ENCODE measurements around the gene FAM222B. TPM values are rescaled to one million over a fixed set of nuclear protein-coding genes. Genes with fewer than 3 reads are reported as not detected.

Gene FAM222B
- total RNA-seq, 1 donor: 6.9 TPM

DNA sequence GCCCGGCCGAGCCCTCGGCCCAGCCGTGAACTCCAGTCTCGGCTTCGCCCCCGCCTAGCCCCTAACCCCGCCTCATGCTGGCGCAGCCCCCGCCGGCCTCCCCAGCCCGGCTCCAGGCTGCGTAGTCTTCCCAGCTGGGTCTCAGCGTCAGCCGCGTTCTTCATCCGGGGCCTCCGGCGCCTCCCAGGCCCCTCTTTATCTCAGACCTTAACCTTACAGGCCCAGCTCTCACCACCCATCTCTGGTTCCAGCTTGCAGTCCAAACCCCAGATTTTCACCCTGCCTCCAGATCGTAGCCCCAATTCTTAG lies 130.9 kb downstream of the FAM222B start, which contains the start of gene PROCA1:
Gene PROCA1, minus strand, starts transcription at position 166 of the 309 bp plus-strand sequence. CDS start 228 bp downstream, outside the sequence.
- TF ChIP-seq, protein P1, sequence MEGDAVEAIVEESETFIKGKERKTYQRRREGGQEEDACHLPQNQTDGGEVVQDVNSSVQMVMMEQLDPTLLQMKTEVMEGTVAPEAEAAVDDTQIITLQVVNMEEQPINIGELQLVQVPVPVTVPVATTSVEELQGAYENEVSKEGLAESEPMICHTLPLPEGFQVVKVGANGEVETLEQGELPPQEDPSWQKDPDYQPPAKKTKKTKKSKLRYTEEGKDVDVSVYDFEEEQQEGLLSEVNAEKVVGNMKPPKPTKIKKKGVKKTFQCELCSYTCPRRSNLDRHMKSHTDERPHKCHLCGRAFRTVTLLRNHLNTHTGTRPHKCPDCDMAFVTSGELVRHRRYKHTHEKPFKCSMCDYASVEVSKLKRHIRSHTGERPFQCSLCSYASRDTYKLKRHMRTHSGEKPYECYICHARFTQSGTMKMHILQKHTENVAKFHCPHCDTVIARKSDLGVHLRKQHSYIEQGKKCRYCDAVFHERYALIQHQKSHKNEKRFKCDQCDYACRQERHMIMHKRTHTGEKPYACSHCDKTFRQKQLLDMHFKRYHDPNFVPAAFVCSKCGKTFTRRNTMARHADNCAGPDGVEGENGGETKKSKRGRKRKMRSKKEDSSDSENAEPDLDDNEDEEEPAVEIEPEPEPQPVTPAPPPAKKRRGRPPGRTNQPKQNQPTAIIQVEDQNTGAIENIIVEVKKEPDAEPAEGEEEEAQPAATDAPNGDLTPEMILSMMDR (IDR thresholded peaks at IDR 0.05; ENCODE audit: insufficient read depth, low read depth, low read length): no peak
- H3K4me3 ChIP-seq (ENCODE audit: low read depth, low read length): peak within 1 kb of the TSS; percentile 51
- no peak for DNase-seq (ENCODE audit: low read depth)

DNA sequence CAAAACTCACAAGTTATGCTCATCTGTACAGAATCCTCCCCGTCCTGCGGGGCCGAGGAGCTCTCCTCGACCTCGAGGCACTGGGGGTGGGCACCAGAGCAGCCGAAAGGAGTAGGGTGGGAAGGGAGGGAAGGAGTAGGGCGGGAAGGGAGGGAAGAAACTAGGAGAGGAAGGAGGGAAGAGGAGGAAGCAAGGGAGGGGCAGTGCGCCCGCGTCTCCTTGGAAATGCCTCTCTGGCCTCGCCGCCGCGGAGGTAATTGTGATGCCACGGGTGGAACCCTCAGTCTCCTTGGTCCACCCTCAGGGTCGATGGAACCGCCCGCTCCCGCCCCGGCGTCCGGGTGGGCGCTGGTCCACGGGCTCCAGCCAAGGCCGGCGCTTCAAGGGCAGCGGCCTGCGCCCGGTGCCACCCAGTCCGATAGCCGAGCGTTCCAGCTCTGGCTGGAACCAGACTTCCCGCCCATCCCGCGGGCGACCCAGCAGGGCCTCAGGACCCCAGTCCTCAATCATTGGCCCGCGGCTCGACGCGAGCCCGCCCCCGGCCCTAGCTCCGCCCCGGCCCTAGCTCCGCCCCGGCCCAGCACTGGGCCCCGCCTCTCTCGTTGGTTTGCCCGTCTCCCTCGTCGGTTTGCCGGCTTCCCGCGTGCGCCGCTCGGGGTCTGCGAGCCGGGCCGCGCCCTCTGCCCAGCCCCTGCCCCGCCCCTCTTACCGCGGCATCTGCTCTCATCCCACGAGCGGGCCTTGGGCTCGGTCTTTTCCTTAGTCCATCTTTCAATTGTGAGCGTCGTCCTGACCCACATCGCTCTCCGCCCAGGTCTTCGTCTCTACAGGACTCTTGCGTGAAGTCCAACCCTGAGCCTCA lies 131.5 kb downstream of the FAM222B start:
- peak; percentile 90 for DNase-seq (ENCODE audit: low read depth)
- peak overlapping the region; percentile 51 for H3K4me3 ChIP-seq (ENCODE audit: low read depth, low read length)
- TF ChIP-seq, protein P1 (IDR thresholded peaks at IDR 0.05; ENCODE audit: insufficient read depth, low read depth, low read length): no peak

DNA sequence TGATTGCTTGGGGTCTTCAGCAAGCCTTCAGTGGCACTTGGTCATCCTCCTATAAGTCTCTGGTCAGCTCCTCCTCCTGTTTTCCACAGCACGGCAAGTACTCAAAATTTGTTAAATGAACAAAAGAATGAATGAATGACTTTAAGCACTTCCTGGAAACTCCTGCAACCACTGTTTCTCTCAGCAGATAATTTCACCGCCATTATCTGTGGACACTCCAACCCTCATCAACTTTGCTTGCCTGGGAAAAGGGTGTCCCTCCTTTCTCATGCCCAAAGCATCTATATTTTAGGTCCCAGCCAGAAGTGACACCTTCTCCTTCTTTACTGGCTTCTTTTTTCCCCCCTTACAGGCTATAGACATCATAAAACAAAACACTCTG lies 135.3 kb downstream of the FAM222B start:
- DNase-seq (ENCODE audit: low read depth): no peak

DNA sequence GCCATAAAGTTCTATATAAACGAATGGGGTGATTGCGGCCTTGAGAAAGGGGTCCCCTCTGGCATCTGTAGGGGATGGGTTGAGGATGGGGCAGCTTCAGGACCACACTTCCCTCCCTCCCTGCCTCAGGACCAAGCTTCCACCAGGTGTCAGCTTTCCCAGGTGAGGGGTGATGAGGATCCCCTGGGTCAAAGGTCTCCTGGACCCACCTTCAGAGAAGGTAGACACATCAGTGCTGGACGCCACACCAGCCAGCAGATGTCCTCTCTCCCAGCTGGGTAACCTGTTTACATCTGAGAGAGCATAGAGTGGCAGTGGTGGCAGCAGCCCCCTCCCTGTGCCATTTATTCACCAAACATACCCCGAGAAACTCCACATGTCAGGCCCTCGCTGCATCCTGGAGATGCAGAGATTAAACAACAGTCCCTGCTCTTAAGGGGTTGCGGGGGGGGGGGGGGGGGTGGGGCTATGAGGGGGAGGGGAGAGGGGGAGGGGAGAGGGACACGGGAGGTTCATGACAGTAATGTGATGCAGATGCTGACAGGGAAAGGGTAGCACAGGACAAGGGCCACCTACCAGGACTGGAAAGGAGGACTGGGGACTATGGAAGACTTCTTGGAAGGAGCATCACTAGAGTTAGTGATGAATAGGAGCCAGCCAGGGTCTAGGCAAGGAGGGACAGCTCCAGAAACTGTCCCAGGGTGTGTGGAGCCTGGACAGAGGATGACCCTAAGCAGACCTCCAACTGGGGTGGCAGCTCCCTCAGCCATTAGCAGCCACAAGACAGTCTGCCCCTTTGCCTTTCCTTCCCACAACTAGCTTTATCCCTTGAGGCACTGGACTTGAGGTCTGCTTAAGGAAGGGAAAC lies 135.9 kb downstream of the FAM222B start:
- TF ChIP-seq, protein P1 (IDR thresholded peaks at IDR 0.05; ENCODE audit: insufficient read depth, low read depth, low read length): no peak
- DNase-seq (ENCODE audit: low read depth): no peak
- no peak overlapping the region for H3K4me3 ChIP-seq (ENCODE audit: low read depth, low read length)

More for the DNA sequence above, 135.3 kb downstream of the FAM222B start:
- TF ChIP-seq, protein P1 (IDR thresholded peaks at IDR 0.05; ENCODE audit: insufficient read depth, low read depth, low read length): no peak
- no peak overlapping the region for H3K4me3 ChIP-seq (ENCODE audit: low read depth, low read length)

Small RNA genes within 50 kb of the gene (small RNA-seq; reads per million reads assigned to genes)
- gene RF00019 (not detected), gene SNORD42A (not detected), gene SNORD42B (0.66 reads per million), gene SNORD4A (not detected), gene SNORD4B (not detected)

Other genes starting within 250 kb of the FAM222B start
- gene SPAG5, start 243.8 kb downstream of the FAM222B start, total RNA-seq: 21.9 and 38.4 TPM in 2 replicates
- gene RSKR, start 228.6 kb downstream of the FAM222B start, total RNA-seq: 4.8 and 5.6 TPM in 2 replicates
- 143 and 176 TPM in 2 replicates for gene BLTP2, start 197.6 kb downstream of the FAM222B start, total RNA-seq
- 41.6 and 57.4 TPM in 2 replicates for gene SDF2, start 180.9 kb downstream of the FAM222B start, total RNA-seq
- gene SUPT6H, start 180.6 kb downstream of the FAM222B start, total RNA-seq: 52.2 and 54.4 TPM in 2 replicates
- gene PROCA1, start 130.9 kb downstream of the FAM222B start, total RNA-seq: under 0.01 and 1.6 TPM in 2 replicates
- 148 and 185 TPM in 2 replicates for gene RAB34, start 124.9 kb downstream of the FAM222B start, total RNA-seq
- 336 and 532 TPM in 2 replicates for gene RPL23A, start 122.8 kb downstream of the FAM222B start, total RNA-seq
- gene TLCD1, start 116.6 kb downstream of the FAM222B start, total RNA-seq: 6.1 and 8.2 TPM in 2 replicates
- gene NEK8, start 114.0 kb downstream of the FAM222B start, total RNA-seq: 2.2 and 7.4 TPM in 2 replicates
- 37.7 and 64.8 TPM in 2 replicates for gene TRAF4, start 98.8 kb downstream of the FAM222B start, total RNA-seq
- 29.6 and 39.3 TPM in 2 replicates for gene ERAL1, start 12.2 kb upstream of the FAM222B start, total RNA-seq
- gene FLOT2, start 54.9 kb upstream of the FAM222B start, total RNA-seq: 39.6 and 43.6 TPM in 2 replicates
- gene DHRS13, start 60.3 kb upstream of the FAM222B start, total RNA-seq: 2.6 and 3.5 TPM in 2 replicates
- 22.5 and 23.2 TPM in 2 replicates for gene PHF12, start 108.7 kb upstream of the FAM222B start, total RNA-seq
- gene SEZ6, start 163.2 kb upstream of the FAM222B start, total RNA-seq: not detected in 2 replicates
- gene PIPOX, start 200.4 kb upstream of the FAM222B start, total RNA-seq: 1.7 and 2.9 TPM in 2 replicates

All from fibroblast of villous mesenchyme (primary cell).